D721Med (cell line): ENCODE measurements around the gene EIF4E1B.

Experiments used
- DNase-seq: peaks from one replicate; pipeline ENCODE4 v3.0.0; 2011; ENCODE audit warnings: low spot score; ENCODE audit not compliant: insufficient read length
- FAIRE-seq: peaks from 2 replicates; lab custom pipeline; 2011; peaks lifted over from hg19 to GRCh38; lab: Jason Lieb, UNC
- CTCF ChIP-seq: IDR thresholded peaks from 2 replicates; pipeline ENCODE4 v1.5.1; 2012; ENCODE audit warnings: mild to moderate bottlenecking, control low read depth; ENCODE audit not compliant: insufficient read depth; ENCODE audit errors: missing control alignments

The EIF4E1B gene

GRCh38 chr5:176663566-176663965 lies 33.1 kb downstream of the EIF4E1B start:
- no peak for TF ChIP-seq CTCF
- FAIRE-seq = no peak

GRCh38 chr5:176664479-176664878 lies 34.0 kb downstream of the EIF4E1B start:
- TF ChIP-seq CTCF = no peak
- DNase-seq (no peak), FAIRE-seq (no peak)

More at GRCh38 chr5:176663566-176663965, 33.1 kb downstream of the EIF4E1B start:
- no peak for DNase-seq

GRCh38 chr5:176664886-176665285 lies 34.4 kb downstream of the EIF4E1B start:
- FAIRE-seq = no peak

GRCh38 chr5:176665517-176665916 lies 35.0 kb downstream of the EIF4E1B start:
- no peak for TF ChIP-seq CTCF
- DNase-seq (no peak), FAIRE-seq (no peak)

More at GRCh38 chr5:176664886-176665285, 34.4 kb downstream of the EIF4E1B start:
- no peak for TF ChIP-seq CTCF
- DNase-seq = no peak

- TF ChIP-seq CTCF = no peak
- no peak for DNase-seq
- no peak for FAIRE-seq
Measured at GRCh38 chr5:176667637-176668036, 37.2 kb downstream of the EIF4E1B start.

GRCh38 chr5:176670449-176670848 lies 40.0 kb downstream of the EIF4E1B start:
- no peak for DNase-seq
- TF ChIP-seq CTCF = no peak
- FAIRE-seq = no peak

GRCh38 chr5:176671399-176671798 lies 40.9 kb downstream of the EIF4E1B start:
- no peak for TF ChIP-seq CTCF
- DNase-seq = no peak
- no peak for FAIRE-seq
